H1 (cell line): ENCODE data around the gene TNFSF15. TPM values are rescaled to one million over a fixed set of nuclear protein-coding genes. Genes with fewer than 3 reads are reported as not detected.

ENCODE experiments used
- CTCF ChIA-PET: fragments of 300-600 bp; sonication (Branson Sonifier 250); formaldehyde crosslinking; loops from one replicate; lab custom pipeline; 2021; ENCODE audit not compliant: partially characterized antibody; lab: Charles Lee
- POLR2A ChIA-PET: fragments of 300-600 bp; sonication (Branson Sonifier 250); formaldehyde crosslinking; loops from one replicate; lab custom pipeline; 2021; ENCODE audit warnings: inconsistent platforms; ENCODE audit not compliant: partially characterized antibody; lab: Charles Lee
- DNase-seq, 2 experiments: peaks; one replicate each; pipeline versions ENCODE4 v3.0.0 to v3.0.0-alpha.2; 2010 to 2022; ENCODE audit warnings: low spot score in 2 of 2, low read depth in 1 of 2, mixed read lengths in 1 of 2
- FAIRE-seq: peaks from 2 replicates; lab custom pipeline; 2011; peaks lifted over from hg19 to GRCh38; lab: Jason Lieb, UNC
- H2AFZ ChIP-seq: 2 replicates; pipeline ENCODE4 v1.8.1; 2012; ENCODE audit warnings: low read length, inconsistent platforms
- H2AK5ac ChIP-seq: 2 replicates; pipeline ENCODE4 v1.6.1; 2013; ENCODE audit warnings: low read depth, low read length
- H2BK120ac ChIP-seq: replicated peaks from 2 replicates; pipeline ENCODE3; 2013; ENCODE audit warnings: low read depth, low read length, inconsistent platforms
- H2BK12ac ChIP-seq: 2 replicates; pipeline ENCODE4 v1.6.1; 2013; ENCODE audit warnings: low read depth, low read length
- H2BK15ac ChIP-seq: 2 replicates; pipeline ENCODE4 v1.6.1; 2013; ENCODE audit warnings: low read length
- H2BK20ac ChIP-seq: 2 replicates; pipeline ENCODE4 v1.6.1; 2013; ENCODE audit warnings: low read length
- H2BK5ac ChIP-seq: 2 replicates; pipeline ENCODE4 v1.6.1; 2013; ENCODE audit warnings: low read depth, low read length
- H3K14ac ChIP-seq: 2 replicates; pipeline ENCODE4 v1.6.1; 2013; ENCODE audit warnings: inconsistent platforms; ENCODE audit not compliant: insufficient read length
- H3K18ac ChIP-seq: 2 replicates; pipeline ENCODE4 v1.6.1; 2013; ENCODE audit warnings: low read length; ENCODE audit errors: extremely low read depth
- H3K23ac ChIP-seq: 2 replicates; pipeline ENCODE4 v1.6.1; 2013; ENCODE audit warnings: inconsistent platforms; ENCODE audit not compliant: insufficient read length
- H3K23me2 ChIP-seq: 2 replicates; pipeline ENCODE4 v1.6.1; 2013; ENCODE audit warnings: low read depth, low read length
- H3K27ac ChIP-seq: 2 replicates; pipeline ENCODE4 v1.6.1; 2011; ENCODE audit warnings: low read depth, low read length, inconsistent platforms
- H3K27me3 ChIP-seq, 4 experiments: replicated peaks in 1 of 4; 1 replicate in 1 of 4; 2 replicates in 3 of 4; pipeline versions ENCODE4 v1.6.1 to v1.8.1; 2011 to 2013; ENCODE audit warnings: low read length in 3 of 4, mild to moderate bottlenecking in 3 of 4, inconsistent platforms in 2 of 4, mixed read lengths in 2 of 4, moderate library complexity in 1 of 4; ENCODE audit not compliant: control insufficient read depth in 3 of 4, insufficient read depth in 3 of 4; ENCODE audit errors: extremely low read depth in 1 of 4
- H3K36me3 ChIP-seq, 4 experiments: 2 replicates each; pipeline versions ENCODE4 v1.6.1 to v1.8.1; 2011 to 2013; ENCODE audit warnings: mild to moderate bottlenecking in 4 of 4, low read length in 3 of 4, moderate library complexity in 2 of 4, control low read depth in 1 of 4, inconsistent platforms in 1 of 4; ENCODE audit not compliant: insufficient read depth in 4 of 4, control insufficient read depth in 2 of 4
- H3K4ac ChIP-seq: replicated peaks from 2 replicates; pipeline ENCODE3; 2013; ENCODE audit warnings: low read length, low read depth, mixed read lengths, inconsistent platforms; ENCODE audit not compliant: insufficient read length
- H3K4me1 ChIP-seq, 4 experiments: replicated peaks in 1 of 4; 1 replicate in 1 of 4; 2 replicates in 3 of 4; pipeline versions ENCODE4 v1.6.1 to v1.8.1; 2011 to 2013; ENCODE audit warnings: low read length in 3 of 4, inconsistent platforms in 2 of 4, mixed read lengths in 1 of 4; ENCODE audit not compliant: insufficient read depth in 4 of 4, control insufficient read depth in 3 of 4
- H3K4me2 ChIP-seq, 2 experiments: 2 replicates each; pipeline versions ENCODE4 v1.6.1 to v1.8.1; 2011 to 2013; ENCODE audit warnings: low read depth in 2 of 2, low read length in 2 of 2, control low read depth in 1 of 2, inconsistent platforms in 1 of 2, mild to moderate bottlenecking in 1 of 2; ENCODE audit not compliant: insufficient read depth in 1 of 2
- H3K4me3 ChIP-seq, 4 experiments: fragments of 200-600, 300-600 bp in 1 of 4; sonication (generic), shearing (Covaris generic), sonication (Bioruptor Twin) in 1 of 4; 2 replicates each; pipeline versions ENCODE4 v1.5.1 to v1.8.1; 2011 to 2016; ENCODE audit warnings: low read length in 4 of 4, low read depth in 3 of 4, control low read depth in 2 of 4, inconsistent platforms in 2 of 4, mild to moderate bottlenecking in 2 of 4, mixed read lengths in 1 of 4, moderate library complexity in 1 of 4; ENCODE audit not compliant: insufficient read depth in 2 of 4; ENCODE audit errors: extremely low read depth in 1 of 4
- H3K56ac ChIP-seq: replicated peaks from 2 replicates; pipeline ENCODE3; 2013; ENCODE audit warnings: low read depth, mild to moderate bottlenecking, mixed read lengths, low read length, inconsistent platforms; ENCODE audit not compliant: insufficient read length
- H3K79me1 ChIP-seq: 2 replicates; pipeline ENCODE4 v1.6.1; 2013; ENCODE audit warnings: low read depth, low read length, control low read depth
- H3K79me2 ChIP-seq, 2 experiments: 2 replicates each; pipeline versions ENCODE4 v1.6.1 to v1.8.1; 2012 to 2013; ENCODE audit warnings: low read length in 2 of 2, mild to moderate bottlenecking in 2 of 2, inconsistent platforms in 1 of 2; ENCODE audit not compliant: insufficient read depth in 2 of 2, control insufficient read depth in 1 of 2
- H3K9ac ChIP-seq, 4 experiments: replicated peaks in 1 of 4; 1 replicate in 1 of 4; 2 replicates in 3 of 4; pipeline versions ENCODE4 v1.6.1 to v1.8.1; 2011 to 2013; ENCODE audit warnings: low read depth in 3 of 4, low read length in 3 of 4, control low read depth in 2 of 4, mild to moderate bottlenecking in 2 of 4, moderate library complexity in 2 of 4, inconsistent platforms in 1 of 4; ENCODE audit errors: extremely low read depth in 1 of 4
- H3K9me3 ChIP-seq, 2 experiments: 2 replicates each; pipeline versions ENCODE4 v1.6.1 to v1.8.1; 2012 to 2013; ENCODE audit warnings: mild to moderate bottlenecking in 2 of 2, moderate library complexity in 2 of 2, control low read depth in 1 of 2, inconsistent platforms in 1 of 2, low read depth in 1 of 2, low read length in 1 of 2, mixed read lengths in 1 of 2; ENCODE audit not compliant: insufficient read depth in 2 of 2
- H4K20me1 ChIP-seq, 2 experiments: replicated peaks in 1 of 2; 2 replicates each; pipeline versions ENCODE3 to v1.8.1; 2011 to 2013; ENCODE audit warnings: inconsistent platforms in 2 of 2, low read length in 2 of 2, mild to moderate bottlenecking in 1 of 2; ENCODE audit not compliant: insufficient read depth in 2 of 2, control insufficient read depth in 1 of 2
- H4K5ac ChIP-seq: 2 replicates; pipeline ENCODE4 v1.6.1; 2013; ENCODE audit warnings: low read length, low read depth, mixed read lengths, inconsistent platforms; ENCODE audit not compliant: insufficient read length
- H4K8ac ChIP-seq: 2 replicates; pipeline ENCODE4 v1.8.0; 2013; ENCODE audit warnings: mild to moderate bottlenecking, moderate library complexity, low read length, inconsistent platforms; ENCODE audit not compliant: insufficient read depth; ENCODE audit errors: extremely low read depth
- H4K91ac ChIP-seq: replicated peaks from 2 replicates; pipeline ENCODE3; 2013; ENCODE audit warnings: low read length, mixed read lengths, inconsistent platforms; ENCODE audit not compliant: insufficient read length
- MAX ChIP-seq: IDR thresholded peaks from 2 replicates; pipeline ENCODE4 v1.6.1; 2012; ENCODE audit warnings: inconsistent platforms
- TCF12 ChIP-seq: IDR thresholded peaks from 2 replicates; pipeline ENCODE4 v1.6.1; 2011; ENCODE audit warnings: low read depth, mild to moderate bottlenecking, low read length
- WGBS, 2 experiments: shearing (Covaris generic) in 1 of 2; methylation state at CpG; one replicate each; pipeline versions ENCODE4 v1.1.6 to v1.1.7; 2013 to 2015; ENCODE audit warnings: low lambda C conversion rate in 2 of 2, mixed read lengths in 2 of 2, inconsistent platforms in 1 of 2, low coverage in 1 of 2, missing lambda C conversion rate in 1 of 2; ENCODE audit not compliant: insufficient replicate concordance in 2 of 2, insufficient coverage in 1 of 2, insufficient read length in 1 of 2; ENCODE audit errors: extremely low coverage in 1 of 2, missing lambda C conversion rate in 1 of 2; 5-methylcytosine and 5-hydroxymethylcytosine counted together
- polyA plus RNA-seq, 7 experiments: library from polyadenylated mRNA; depleted of rRNA in 3 of 7; stranded (reverse) in 5 of 7; unstranded in 2 of 7; fragments of >200 nt in 5 of 7; fragments of 200-250 nt in 2 of 7; gene quantifications; 1 replicate in 5 of 7; 2 replicates in 1 of 7; 4 replicates in 1 of 7; pipeline versions ENCODE4 v1.2.1 to v1.2.3, GENCODE V29; 2011 to 2013; ENCODE audit warnings: missing spikeins in 2 of 7, mixed read lengths in 2 of 7
- total RNA-seq: library from RNA; stranded (reverse); fragmentation: NEBNext Ultra II Directional; extraction: Animal tissue kit (Norgen Biotek cat#: 25700); gene quantifications from 2 replicates; pipeline ENCODE4 v1.2.1, GENCODE V29; 2021

Gene TNFSF15
- total and polyA plus RNA-seq, 2 of the 8 experiments (the other 6 are each of a cell fraction or from before 2014, with no cell fraction given): 0.09 to 0.17 TPM

DNA sequence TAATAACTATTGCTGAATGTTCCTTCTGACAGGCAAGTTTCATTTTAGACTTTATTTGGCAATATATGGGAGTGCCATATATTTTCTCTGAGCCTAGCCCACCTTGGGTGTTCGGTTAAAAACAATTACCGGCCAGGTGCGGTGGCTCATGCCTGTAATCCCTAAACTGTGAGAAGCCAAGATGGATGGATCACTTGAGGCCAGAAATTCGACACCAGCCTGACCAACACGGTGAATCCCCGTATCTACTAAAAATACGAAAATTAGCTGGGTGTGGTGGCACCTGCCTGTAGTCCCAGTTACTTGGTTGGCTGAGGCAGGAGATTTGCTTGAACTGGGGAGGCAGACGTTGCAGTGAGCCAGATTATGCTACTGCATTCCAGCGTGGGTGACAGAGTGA is 47.9 kb downstream of the TNFSF15 start:
- Histone ChIP-seq H2BK20ac (no peak overlapping the region), H3K4me2 (no peak overlapping the region), H3K9me3 (peaks cover 8 to 15% of the 10 kb centered on the region in 2 experiments; a peak in 3 of 4 replicates), H3K14ac (no peak overlapping the region), H4K91ac (no peak overlapping the region), H3K4me3 (no peak overlapping the region), H3K27me3 (no peaks in the 10 kb centered on the region), H3K4ac (no peak overlapping the region), H3K79me2 (no peaks in the 10 kb centered on the region), H4K5ac (no peak overlapping the region), H4K20me1 (no peaks in the 10 kb centered on the region)
- no peak for TF ChIP-seq TCF12
- peak; percentile 17; the same call in 1 of the 2 replicates for TF ChIP-seq MAX
- TF ChIP-seq, all 59 proteins: peak for 1
- Histone ChIP-seq H3K79me1 (no peaks in the 10 kb centered on the region), H2BK5ac (no peak overlapping the region), H3K9ac (no peak overlapping the region), H3K4me1 (peaks cover 0 to 4% (median 0%) of the 10 kb centered on the region in 4 experiments; a peak in 1 of 7 replicates), H2AK5ac (no peak overlapping the region), H4K8ac (no peak overlapping the region; the same call in 1 of the 2 replicates), H3K36me3 (no peaks in the 10 kb centered on the region), H2BK12ac (no peak overlapping the region; the same call in 1 of the 2 replicates), H3K27ac (no peak overlapping the region), H3K56ac (no peak overlapping the region), H2BK120ac (no peak overlapping the region), H2AFZ (no peak overlapping the region), H2BK15ac (no peak overlapping the region), H3K23ac (no peak overlapping the region), H3K18ac (no peak overlapping the region), H3K23me2 (no peaks in the 10 kb centered on the region)
- ChIA-PET CTCF (interaction anchor here (0.6 to 1.2 kb wide), 4 partner anchors 9 to 968 kb away, joined by 3 to 5 read pairs (median 4); no protein-coding TSS in a partner anchor), POLR2A (no interaction called here)
- peak; percentile 45 for FAIRE-seq
- DNase-seq: peak in 1 of 2 experiments; percentile 7
- WGBS, 2 experiments: 58% methylated on average over 9 of the region's 9 CpGs; no CpG with 5 or more reads in 1 of the 2 experiments
